Measurements from ENCODE around the gene ECI2. TPM values are rescaled to one million over a fixed set of nuclear protein-coding genes. Genes with fewer than 3 reads are reported as not detected.

Gene ECI2, protein sequence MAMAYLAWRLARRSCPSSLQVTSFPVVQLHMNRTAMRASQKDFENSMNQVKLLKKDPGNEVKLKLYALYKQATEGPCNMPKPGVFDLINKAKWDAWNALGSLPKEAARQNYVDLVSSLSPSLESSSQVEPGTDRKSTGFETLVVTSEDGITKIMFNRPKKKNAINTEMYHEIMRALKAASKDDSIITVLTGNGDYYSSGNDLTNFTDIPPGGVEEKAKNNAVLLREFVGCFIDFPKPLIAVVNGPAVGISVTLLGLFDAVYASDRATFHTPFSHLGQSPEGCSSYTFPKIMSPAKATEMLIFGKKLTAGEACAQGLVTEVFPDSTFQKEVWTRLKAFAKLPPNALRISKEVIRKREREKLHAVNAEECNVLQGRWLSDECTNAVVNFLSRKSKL
- 73.3 and 110 TPM in 2 replicates for total RNA-seq (ENCODE audit: low replicate concordance)

DNA sequence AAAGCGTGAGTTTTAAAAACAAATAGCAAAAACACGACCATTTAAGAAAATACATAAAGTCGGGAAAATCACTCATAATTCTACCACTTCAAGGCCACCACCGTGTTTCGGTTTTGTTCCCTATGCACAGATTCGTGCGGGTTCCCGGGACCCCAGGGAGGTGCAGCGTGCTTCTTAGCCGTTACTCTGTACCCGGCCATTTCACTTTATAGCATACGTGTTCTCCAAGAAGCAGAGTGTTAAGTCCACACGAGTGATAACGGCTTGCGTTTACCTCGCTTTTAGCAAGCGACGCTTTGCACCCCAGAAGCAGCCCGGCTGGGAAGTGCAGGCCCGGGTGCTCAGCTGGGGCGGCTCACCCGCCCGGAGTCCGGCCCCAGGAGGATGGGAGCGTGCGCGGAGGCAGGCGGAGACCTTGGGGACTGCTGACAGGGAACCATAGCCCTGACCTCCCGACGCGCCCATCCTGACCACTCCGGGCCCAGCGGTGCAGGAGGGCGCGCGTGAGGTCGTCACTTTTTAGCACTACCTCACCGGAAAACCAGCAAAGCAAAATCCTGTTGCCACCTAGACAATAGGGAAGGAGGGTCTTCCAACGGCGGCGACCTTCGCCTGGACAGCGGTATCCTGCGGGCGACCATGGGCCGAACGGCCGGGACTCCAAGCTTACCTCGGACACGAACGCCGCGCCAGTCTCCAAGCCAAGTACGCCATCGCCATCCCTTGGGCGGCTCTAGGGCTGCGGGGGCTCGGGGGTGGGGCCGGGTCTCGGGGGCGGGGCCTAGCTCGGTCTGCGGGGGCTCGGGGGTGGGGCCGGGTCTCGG is at the start of gene ECI2:
Gene ECI2 (minus strand): TSS at position 735 of the 824 bp plus-strand sequence. CDS start 15 bp downstream, at position 720.
- TF ChIP-seq, protein P1, sequence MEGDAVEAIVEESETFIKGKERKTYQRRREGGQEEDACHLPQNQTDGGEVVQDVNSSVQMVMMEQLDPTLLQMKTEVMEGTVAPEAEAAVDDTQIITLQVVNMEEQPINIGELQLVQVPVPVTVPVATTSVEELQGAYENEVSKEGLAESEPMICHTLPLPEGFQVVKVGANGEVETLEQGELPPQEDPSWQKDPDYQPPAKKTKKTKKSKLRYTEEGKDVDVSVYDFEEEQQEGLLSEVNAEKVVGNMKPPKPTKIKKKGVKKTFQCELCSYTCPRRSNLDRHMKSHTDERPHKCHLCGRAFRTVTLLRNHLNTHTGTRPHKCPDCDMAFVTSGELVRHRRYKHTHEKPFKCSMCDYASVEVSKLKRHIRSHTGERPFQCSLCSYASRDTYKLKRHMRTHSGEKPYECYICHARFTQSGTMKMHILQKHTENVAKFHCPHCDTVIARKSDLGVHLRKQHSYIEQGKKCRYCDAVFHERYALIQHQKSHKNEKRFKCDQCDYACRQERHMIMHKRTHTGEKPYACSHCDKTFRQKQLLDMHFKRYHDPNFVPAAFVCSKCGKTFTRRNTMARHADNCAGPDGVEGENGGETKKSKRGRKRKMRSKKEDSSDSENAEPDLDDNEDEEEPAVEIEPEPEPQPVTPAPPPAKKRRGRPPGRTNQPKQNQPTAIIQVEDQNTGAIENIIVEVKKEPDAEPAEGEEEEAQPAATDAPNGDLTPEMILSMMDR (IDR thresholded peaks at IDR 0.05; ENCODE audit: insufficient read depth, low read length), result no peak
- peak within 1 kb of the TSS; percentile 87 for H3K4me3 ChIP-seq (ENCODE audit: low read depth, low read length)
- DNase-seq (ENCODE audit: low read depth), result peak; percentile 40

DNA sequence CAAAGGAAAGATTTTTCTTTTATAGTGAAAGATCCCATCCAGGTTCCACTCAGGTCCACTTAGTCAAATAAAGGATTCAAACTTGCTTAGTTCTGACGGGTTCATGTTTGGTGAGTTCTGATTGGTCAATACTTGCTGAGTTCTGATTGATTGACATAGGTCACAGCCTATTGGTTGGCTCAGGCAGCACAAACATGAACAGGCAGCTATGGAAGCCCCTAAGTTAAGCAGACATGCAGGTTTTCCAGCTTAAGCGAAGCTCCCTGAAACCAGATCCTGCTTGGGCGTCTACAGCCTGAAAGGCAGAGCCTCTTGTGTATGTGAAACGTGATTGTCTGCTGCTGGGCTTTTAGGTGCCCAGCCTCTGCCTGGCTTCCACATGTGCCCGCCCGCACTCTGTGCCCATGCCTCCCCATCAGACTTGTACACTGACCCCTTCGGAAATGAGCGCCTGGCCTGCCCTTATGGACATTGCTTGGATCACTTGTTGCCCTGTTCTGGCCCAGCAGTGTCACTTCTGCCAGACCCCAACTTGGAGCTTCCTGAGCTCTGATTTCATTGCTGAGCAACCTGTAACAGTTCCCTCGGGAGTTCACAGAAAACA is 45.4 kb upstream of the ECI2 start:
- peak; percentile 43 for DNase-seq (ENCODE audit: low read depth)
- H3K4me3 ChIP-seq (ENCODE audit: low read depth, low read length), result no peak overlapping the region
- TF ChIP-seq, protein P1 (IDR thresholded peaks at IDR 0.05; ENCODE audit: insufficient read depth, low read length), result no peak

DNA sequence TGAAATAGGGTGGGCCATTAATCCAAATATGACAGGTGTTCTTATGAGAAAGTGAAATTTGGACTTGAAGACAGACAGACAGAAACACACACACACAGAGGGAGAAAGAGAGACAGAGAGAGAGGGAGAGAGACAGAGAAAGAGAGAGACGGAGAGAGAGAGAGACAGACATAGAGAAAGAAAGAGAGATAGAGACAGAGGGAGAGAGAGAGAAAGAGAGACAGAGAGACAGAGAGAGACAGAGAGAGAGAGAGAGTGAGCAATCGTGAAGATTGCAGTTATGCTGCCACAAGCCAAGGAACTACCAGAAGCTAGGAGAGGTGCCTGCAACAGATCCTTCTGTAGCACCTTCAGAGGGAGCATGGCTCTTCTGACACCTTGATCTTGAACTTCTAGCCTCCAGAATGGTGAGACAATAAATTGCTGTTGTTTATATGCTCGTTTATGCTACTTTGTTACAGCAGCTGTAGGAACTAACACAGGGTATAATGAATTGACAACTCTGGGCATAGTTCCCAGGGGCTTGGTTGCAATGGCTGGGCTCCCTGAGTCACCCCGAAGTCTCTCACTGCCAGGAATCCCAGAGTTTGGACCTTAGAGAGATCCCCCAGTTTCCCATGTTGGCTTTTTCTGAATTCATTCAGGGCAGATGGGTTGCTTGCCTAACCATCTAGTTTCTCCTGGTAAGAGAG is 44.7 kb upstream of the ECI2 start:
- DNase-seq (ENCODE audit: low read depth), result no peak
- TF ChIP-seq, protein P1 (IDR thresholded peaks at IDR 0.05; ENCODE audit: insufficient read depth, low read length), result no peak
- no peak overlapping the region for H3K4me3 ChIP-seq (ENCODE audit: low read depth, low read length)

DNA sequence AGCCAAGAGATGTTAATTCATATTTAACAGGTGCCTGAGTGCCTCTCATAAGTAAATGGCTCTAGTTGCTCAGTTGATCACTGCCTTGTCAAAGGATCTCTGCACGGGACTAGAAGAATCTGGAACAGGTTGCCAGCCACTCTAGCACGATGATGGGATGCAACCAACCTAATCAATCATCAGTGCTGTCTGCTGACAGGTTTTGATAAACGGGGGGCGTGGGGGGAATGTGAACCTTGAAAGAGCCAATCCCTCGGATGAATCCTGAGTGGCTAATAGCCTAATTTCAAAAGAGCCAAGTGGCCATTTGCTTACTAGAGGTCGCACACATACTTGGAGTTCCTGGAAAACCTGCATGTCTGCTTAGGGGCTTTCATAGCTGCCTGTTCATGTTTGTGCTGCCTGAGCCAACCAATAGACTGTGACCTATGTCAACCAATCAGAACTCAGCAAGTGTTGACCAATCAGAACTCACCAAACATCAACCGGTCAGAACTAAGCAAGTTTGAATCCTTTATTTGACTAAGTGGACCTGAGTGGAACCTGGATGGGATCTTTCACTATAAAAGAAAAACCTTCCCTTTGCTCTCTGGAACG is 43.5 kb upstream of the ECI2 start:
- TF ChIP-seq, protein P1 (IDR thresholded peaks at IDR 0.05; ENCODE audit: insufficient read depth, low read length), result no peak
- H3K4me3 ChIP-seq (ENCODE audit: low read depth, low read length), result no peak overlapping the region
- no peak for DNase-seq (ENCODE audit: low read depth)

DNA sequence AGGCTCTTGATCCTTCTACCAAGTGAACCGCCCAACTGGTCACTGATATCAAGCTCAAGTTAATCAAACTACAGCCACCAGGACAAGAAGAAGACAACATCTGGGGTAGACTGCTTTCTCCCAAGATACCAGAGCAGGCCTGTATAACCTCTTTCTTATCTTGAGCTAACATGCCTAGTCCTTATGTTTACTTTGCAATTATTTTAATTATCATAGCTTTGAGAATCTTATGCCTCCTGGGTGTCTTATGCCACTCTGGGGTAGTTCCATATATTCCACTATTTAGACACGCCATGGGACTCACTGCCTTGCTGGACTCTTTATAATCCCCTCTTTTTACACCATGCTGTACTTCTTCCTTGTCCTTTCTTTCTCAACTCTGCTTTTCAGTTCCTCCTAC is 41.5 kb upstream of the ECI2 start:
- TF ChIP-seq, protein P1 (IDR thresholded peaks at IDR 0.05; ENCODE audit: insufficient read depth, low read length), result no peak
- no peak overlapping the region for H3K4me3 ChIP-seq (ENCODE audit: low read depth, low read length)
- no peak for DNase-seq (ENCODE audit: low read depth)

DNA sequence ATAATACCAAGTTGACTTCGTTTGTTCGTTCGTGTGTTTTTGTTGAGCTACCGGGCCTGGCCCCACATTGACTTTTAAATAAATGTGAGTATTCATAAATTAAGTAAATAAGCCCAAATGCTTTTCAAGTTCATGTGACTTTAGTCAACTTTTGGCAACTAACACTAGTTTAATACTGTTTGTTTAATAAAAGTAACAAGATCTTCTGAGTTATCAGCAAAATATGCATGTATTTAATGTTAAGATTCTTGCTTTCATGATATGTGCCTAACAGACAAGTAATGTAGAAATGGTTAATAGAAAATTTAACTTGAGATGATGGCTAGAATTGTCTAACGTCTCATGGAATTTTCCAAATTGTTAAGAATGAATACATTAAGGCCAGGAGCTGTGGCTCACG is 38.7 kb upstream of the ECI2 start:
- no peak overlapping the region for H3K4me3 ChIP-seq (ENCODE audit: low read depth, low read length)
- no peak for DNase-seq (ENCODE audit: low read depth)
- TF ChIP-seq, protein P1 (IDR thresholded peaks at IDR 0.05; ENCODE audit: insufficient read depth, low read length), result no peak
